H9 (cell line): ENCODE results near the gene RUNX1. TPM values are rescaled to one million over a fixed set of nuclear protein-coding genes. Genes with fewer than 3 reads are reported as not detected.

ENCODE experiments used
- DNase-seq: peaks from one replicate; pipeline ENCODE4 v3.0.0-alpha.2; 2017
- H2AFZ ChIP-seq: one replicate; pipeline ENCODE4 v1.6.1; 2013; ENCODE audit warnings: mild to moderate bottlenecking, low read length, control low read depth, moderate library complexity
- H2AK5ac ChIP-seq: 2 replicates; pipeline ENCODE4 v1.6.1; 2013; ENCODE audit warnings: low read length, control low read depth, mixed read lengths; ENCODE audit not compliant: insufficient read length
- H2BK120ac ChIP-seq: one replicate; pipeline ENCODE4 v1.6.1; 2013; ENCODE audit warnings: low read depth, mild to moderate bottlenecking, low read length, control low read depth, inconsistent platforms; ENCODE audit not compliant: poor library complexity, severe bottlenecking
- H2BK12ac ChIP-seq: 2 replicates; pipeline ENCODE4 v1.6.1; 2013; ENCODE audit warnings: low read length, control low read depth, mixed read lengths, low read depth; ENCODE audit not compliant: insufficient read length
- H2BK15ac ChIP-seq: 2 replicates; pipeline ENCODE4 v1.6.1; 2013; ENCODE audit warnings: low read depth, low read length, control low read depth
- H2BK20ac ChIP-seq: one replicate; pipeline ENCODE4 v1.6.1; 2013; ENCODE audit warnings: low read depth, mild to moderate bottlenecking, low read length, control low read depth, inconsistent platforms; ENCODE audit not compliant: poor library complexity, severe bottlenecking
- H2BK5ac ChIP-seq: 2 replicates; pipeline ENCODE4 v1.6.1; 2013; ENCODE audit warnings: low read length, control low read depth, mixed read lengths; ENCODE audit not compliant: insufficient read length
- H3K14ac ChIP-seq: 2 replicates; pipeline ENCODE4 v1.6.1; 2013; ENCODE audit warnings: low read length, control low read depth; ENCODE audit not compliant: insufficient read depth
- H3K18ac ChIP-seq: 2 replicates; pipeline ENCODE4 v1.6.1; 2013; ENCODE audit warnings: low read depth, mild to moderate bottlenecking, mixed read lengths, low read length, control low read depth; ENCODE audit not compliant: insufficient read length
- H3K23ac ChIP-seq: 2 replicates; pipeline ENCODE4 v1.6.1; 2013; ENCODE audit warnings: low read length, control low read depth, mixed read lengths, low read depth; ENCODE audit not compliant: insufficient read length
- H3K23me2 ChIP-seq: 2 replicates; pipeline ENCODE4 v1.6.1; 2013; ENCODE audit warnings: low read depth, mild to moderate bottlenecking, mixed read lengths, low read length, control low read depth; ENCODE audit not compliant: insufficient read length, poor library complexity, severe bottlenecking
- H3K27ac ChIP-seq: 2 replicates; pipeline ENCODE4 v1.5.1; 2013; ENCODE audit warnings: low read length, control low read depth, mixed read lengths, low read depth; ENCODE audit not compliant: insufficient read length
- H3K27me3 ChIP-seq: 2 replicates; pipeline ENCODE4 v1.6.1; 2013; ENCODE audit warnings: low read length, control low read depth, inconsistent platforms; ENCODE audit not compliant: insufficient read depth
- H3K4ac ChIP-seq: 2 replicates; pipeline ENCODE4 v1.6.1; 2013; ENCODE audit warnings: low read depth, mild to moderate bottlenecking, control low read depth, inconsistent platforms, low read length, moderate library complexity
- H3K4me1 ChIP-seq: 2 replicates; pipeline ENCODE4 v1.6.1; 2013; ENCODE audit warnings: low read length, control low read depth, inconsistent platforms; ENCODE audit not compliant: insufficient read depth
- H3K4me2 ChIP-seq: 2 replicates; pipeline ENCODE4 v1.6.1; 2013; ENCODE audit warnings: low read length, control low read depth, mixed read lengths; ENCODE audit not compliant: insufficient read length, insufficient read depth
- H3K56ac ChIP-seq: 2 replicates; pipeline ENCODE4 v1.6.1; 2013; ENCODE audit warnings: low read depth, mild to moderate bottlenecking, mixed read lengths, low read length, control low read depth; ENCODE audit not compliant: insufficient read length
- H3K79me1 ChIP-seq: 2 replicates; pipeline ENCODE4 v1.6.1; 2013; ENCODE audit warnings: low read depth, mild to moderate bottlenecking, moderate library complexity, low read length, control low read depth, inconsistent platforms; ENCODE audit not compliant: insufficient read depth, poor library complexity, severe bottlenecking
- H3K79me2 ChIP-seq: 2 replicates; pipeline ENCODE4 v1.6.1; 2013; ENCODE audit warnings: low read length, control low read depth, inconsistent platforms; ENCODE audit not compliant: insufficient read depth
- H3K9ac ChIP-seq: 2 replicates; pipeline ENCODE4 v1.6.1; 2013; ENCODE audit warnings: low read length, control low read depth, mixed read lengths; ENCODE audit not compliant: insufficient read length; ENCODE audit errors: extremely low read depth
- H3K9me3 ChIP-seq: one replicate; pipeline ENCODE4 v1.6.1; 2013; ENCODE audit warnings: low read depth, low read length, inconsistent platforms; ENCODE audit not compliant: control insufficient read depth
- H3T11ph ChIP-seq: one replicate; pipeline ENCODE4 v1.6.1; 2013; ENCODE audit warnings: mild to moderate bottlenecking, low read length, control low read depth, inconsistent platforms
- H4K20me1 ChIP-seq: one replicate; pipeline ENCODE4 v1.6.1; 2013; ENCODE audit not compliant: control insufficient read depth, insufficient read length, insufficient read depth
- H4K5ac ChIP-seq: 2 replicates; pipeline ENCODE4 v1.6.1; 2013; ENCODE audit warnings: low read depth, mild to moderate bottlenecking, mixed read lengths, low read length, control low read depth; ENCODE audit not compliant: insufficient read length
- H4K8ac ChIP-seq: replicated peaks from 2 replicates; pipeline ENCODE4 v1.6.1; 2013; ENCODE audit warnings: low read length, control low read depth, mixed read lengths, low read depth; ENCODE audit not compliant: insufficient read length
- H4K91ac ChIP-seq: 2 replicates; pipeline ENCODE4 v1.6.1; 2013; ENCODE audit warnings: low read depth, mild to moderate bottlenecking, moderate library complexity, mixed read lengths, low read length, control low read depth; ENCODE audit not compliant: insufficient read length
- H3K27ac Mint-ChIP-seq, 3 experiments: 2 replicates in 2 of 3; 3 replicates in 1 of 3; pipeline ENCODE4 v1.8.0; 2020 to 2021; ENCODE audit warnings: mixed read lengths in 3 of 3, mild to moderate bottlenecking in 1 of 3, moderate library complexity in 1 of 3
- H3K27me3 Mint-ChIP-seq: 2 replicates; pipeline ENCODE4 v1.8.0; 2021; ENCODE audit warnings: low read depth, mild to moderate bottlenecking, moderate library complexity, mixed read lengths
- H3K36me3 Mint-ChIP-seq, 3 experiments: 2 replicates in 2 of 3; 3 replicates in 1 of 3; pipeline ENCODE4 v1.8.0; 2020 to 2021; ENCODE audit warnings: low read depth in 3 of 3, mixed read lengths in 3 of 3; ENCODE audit not compliant: insufficient read depth in 1 of 3
- H3K4me1 Mint-ChIP-seq, 2 experiments: 2 replicates each; pipeline ENCODE4 v1.8.0; 2020; ENCODE audit warnings: mixed read lengths in 2 of 2
- H3K4me3 Mint-ChIP-seq, 2 experiments: 2 replicates in 1 of 2; 3 replicates in 1 of 2; pipeline ENCODE4 v1.8.0; 2020 to 2021; ENCODE audit warnings: mild to moderate bottlenecking in 2 of 2, mixed read lengths in 2 of 2, moderate library complexity in 1 of 2
- H3K9me3 Mint-ChIP-seq, 2 experiments: 2 replicates in 1 of 2; 3 replicates in 1 of 2; pipeline ENCODE4 v1.8.0; 2020; ENCODE audit warnings: mild to moderate bottlenecking in 2 of 2, mixed read lengths in 2 of 2, moderate library complexity in 1 of 2
- WGBS: extraction: QIAGEN DNeasy Blood & Tissue Kit; methylation state at CpG from one replicate; pipeline ENCODE4 v1.1.7; 2013; ENCODE audit warnings: missing lambda C conversion rate, low lambda C conversion rate, mixed read lengths; ENCODE audit not compliant: insufficient read length; ENCODE audit errors: extremely low coverage; 5-methylcytosine and 5-hydroxymethylcytosine counted together
- total RNA-seq: library from RNA; stranded (reverse); gene quantifications from 2 replicates; pipeline ENCODE4 v1.2.1, GENCODE V29; 2021
- TF ChIP-seq, protein P1 (sequence below): fragments of 200-600 bp; sonication (generic); conservative IDR thresholded peaks from 3 replicates; pipeline ENCODE4 v1.8.0; 2021; ENCODE audit warnings: antibody characterized with exemption, mild to moderate bottlenecking

RUNX1 gene
- total RNA-seq, 1 experiment from 2014 or later = 0.72 TPM

GRCh38 chr21:34791776-34792503 is 257.2 kb downstream of the RUNX1 start:
- Histone ChIP-seq H2AK5ac (no peak overlapping the region), H4K20me1 (no peaks in the 10 kb centered on the region), H2BK120ac (no peak overlapping the region), H3T11ph (no peak overlapping the region), H3K9ac (no peak overlapping the region), H3K27me3 (no peaks in the 10 kb centered on the region), H3K23ac (no peak overlapping the region), H3K4me2 (no peak overlapping the region), H3K18ac (no peak overlapping the region), H2BK15ac (no peak overlapping the region; the same call in 1 of the 2 replicates), H3K4ac (no peak overlapping the region), H3K79me1 (no peaks in the 10 kb centered on the region), H4K5ac (no peak overlapping the region), H2AFZ (no peak overlapping the region), H3K14ac (no peak overlapping the region), H3K27ac (no peak overlapping the region), H2BK5ac (no peak overlapping the region), H3K79me2 (no peaks in the 10 kb centered on the region), H3K4me1 (no peaks in the 10 kb centered on the region), H2BK12ac (no peak overlapping the region), H3K9me3 (no peaks in the 10 kb centered on the region), H3K56ac (no peak overlapping the region), H2BK20ac (no peak overlapping the region), H4K91ac (no peak overlapping the region), H3K23me2 (no peaks in the 10 kb centered on the region), H4K8ac (no peak overlapping the region)
- WGBS = no CpG with 5 or more reads among the region's 84 CpGs
- H3K27ac Mint-ChIP-seq = no peak overlapping the region
- peaks cover 5% of the 10 kb centered on the region for H3K27me3 Mint-ChIP-seq
- H3K4me3 Mint-ChIP-seq = no peak overlapping the region
- peak; percentile 43 for DNase-seq
- H3K4me1 Mint-ChIP-seq = peaks cover 19 to 21% of the 10 kb centered on the region in 2 experiments
- no peaks in the 10 kb centered on the region for H3K9me3 Mint-ChIP-seq
- TF ChIP-seq, protein P1, sequence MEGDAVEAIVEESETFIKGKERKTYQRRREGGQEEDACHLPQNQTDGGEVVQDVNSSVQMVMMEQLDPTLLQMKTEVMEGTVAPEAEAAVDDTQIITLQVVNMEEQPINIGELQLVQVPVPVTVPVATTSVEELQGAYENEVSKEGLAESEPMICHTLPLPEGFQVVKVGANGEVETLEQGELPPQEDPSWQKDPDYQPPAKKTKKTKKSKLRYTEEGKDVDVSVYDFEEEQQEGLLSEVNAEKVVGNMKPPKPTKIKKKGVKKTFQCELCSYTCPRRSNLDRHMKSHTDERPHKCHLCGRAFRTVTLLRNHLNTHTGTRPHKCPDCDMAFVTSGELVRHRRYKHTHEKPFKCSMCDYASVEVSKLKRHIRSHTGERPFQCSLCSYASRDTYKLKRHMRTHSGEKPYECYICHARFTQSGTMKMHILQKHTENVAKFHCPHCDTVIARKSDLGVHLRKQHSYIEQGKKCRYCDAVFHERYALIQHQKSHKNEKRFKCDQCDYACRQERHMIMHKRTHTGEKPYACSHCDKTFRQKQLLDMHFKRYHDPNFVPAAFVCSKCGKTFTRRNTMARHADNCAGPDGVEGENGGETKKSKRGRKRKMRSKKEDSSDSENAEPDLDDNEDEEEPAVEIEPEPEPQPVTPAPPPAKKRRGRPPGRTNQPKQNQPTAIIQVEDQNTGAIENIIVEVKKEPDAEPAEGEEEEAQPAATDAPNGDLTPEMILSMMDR = no peak
- no peaks in the 10 kb centered on the region for H3K36me3 Mint-ChIP-seq
